Subcutaneous abdominal adipose tissue (tissue), 5 donors: Measurements from ENCODE around the gene SLC6A7.

Source experiments
- H3K27ac ChIP-seq: one replicate; pipeline ENCODE4 v1.7.0; 2013; ENCODE audit warnings: low read depth, mild to moderate bottlenecking, inconsistent platforms, low read length, moderate library complexity
- H3K27me3 ChIP-seq, 5 donors: one replicate each; pipeline ENCODE4 v1.7.0; 2013; ENCODE audit warnings: low read length in 5 of 5, inconsistent platforms in 1 of 5; ENCODE audit not compliant: control insufficient read depth in 5 of 5, insufficient read depth in 4 of 5
- H3K36me3 ChIP-seq, 5 donors: one replicate each; pipeline ENCODE4 v1.7.0; 2013; ENCODE audit warnings: low read length in 5 of 5; ENCODE audit not compliant: control insufficient read depth in 5 of 5, insufficient read depth in 5 of 5
- H3K4me1 ChIP-seq, 5 donors: one replicate each; pipeline ENCODE4 v1.7.0; 2013; ENCODE audit warnings: low read length in 5 of 5, mild to moderate bottlenecking in 3 of 5, moderate library complexity in 1 of 5; ENCODE audit not compliant: control insufficient read depth in 5 of 5, insufficient read depth in 5 of 5
- H3K4me3 ChIP-seq, 5 donors: one replicate each; pipeline ENCODE4 v1.7.0; 2013; ENCODE audit warnings: low read length in 5 of 5, low read depth in 1 of 5
- H3K9ac ChIP-seq, 5 donors: one replicate each; pipeline ENCODE4 v1.7.0; 2013; ENCODE audit warnings: low read length in 5 of 5, mild to moderate bottlenecking in 4 of 5, moderate library complexity in 3 of 5
- H3K9me3 ChIP-seq, 5 donors: one replicate each; pipeline ENCODE4 v1.7.0; 2013; ENCODE audit warnings: low read length in 5 of 5; ENCODE audit not compliant: control insufficient read depth in 5 of 5
- donor health status: healthy.
- donor health status: healthy.
- donor health status: healthy.
- donor health status: healthy.
- donor health status: healthy.

The SLC6A7 gene

GRCh38 chr5:150236313-150236712 is 46.5 kb downstream of the SLC6A7 start:
- Histone ChIP-seq H3K9ac (no peak overlapping the region), H3K27ac (no peak overlapping the region), H3K9me3 (no peaks in the 10 kb centered on the region), H3K4me3 (no peak overlapping the region), H3K36me3 (no peaks in the 10 kb centered on the region), H3K27me3 (no peaks in the 10 kb centered on the region), H3K4me1 (peaks cover 0 to 8% (median 0%) of the 10 kb centered on the region in 5 donors)

GRCh38 chr5:150236981-150237754 is 47.3 kb downstream of the SLC6A7 start:
- Histone ChIP-seq H3K36me3 (no peaks in the 10 kb centered on the region), H3K4me1 (peaks cover 0 to 8% (median 0%) of the 10 kb centered on the region in 5 donors), H3K9me3 (no peaks in the 10 kb centered on the region), H3K9ac (no peak overlapping the region), H3K4me3 (no peak overlapping the region), H3K27me3 (no peaks in the 10 kb centered on the region), H3K27ac (no peak overlapping the region)

- no peaks in the 10 kb centered on the region for H3K9me3 ChIP-seq
- no peak overlapping the region for H3K4me3 ChIP-seq
- H3K9ac ChIP-seq = no peak overlapping the region
- H3K36me3 ChIP-seq = no peaks in the 10 kb centered on the region
- no peak overlapping the region for H3K27ac ChIP-seq
- H3K4me1 ChIP-seq = peaks cover 0 to 8% (median 0%) of the 10 kb centered on the region in 5 donors
- no peaks in the 10 kb centered on the region for H3K27me3 ChIP-seq
Observed at GRCh38 chr5:150238646-150239045, 48.8 kb downstream of the SLC6A7 start.

GRCh38 chr5:150239099-150239793 is 49.4 kb downstream of the SLC6A7 start:
- Histone ChIP-seq H3K27me3 (peaks cover 0 to under 1% (median 0%) of the 10 kb centered on the region in 5 donors), H3K27ac (no peak overlapping the region), H3K4me1 (peaks cover 0 to 4% (median 0%) of the 10 kb centered on the region in 5 donors), H3K9ac (no peak overlapping the region), H3K9me3 (no peaks in the 10 kb centered on the region), H3K4me3 (no peak overlapping the region), H3K36me3 (no peaks in the 10 kb centered on the region)

- H3K9me3 ChIP-seq = no peaks in the 10 kb centered on the region
- peaks cover 0 to 3% (median 0%) of the 10 kb centered on the region in 5 donors for H3K27me3 ChIP-seq
- H3K4me1 ChIP-seq = peaks cover 0 to 4% (median 0%) of the 10 kb centered on the region in 5 donors
- no peak overlapping the region for H3K27ac ChIP-seq
- H3K36me3 ChIP-seq = no peaks in the 10 kb centered on the region
- H3K4me3 ChIP-seq = no peak overlapping the region
- H3K9ac ChIP-seq = no peak overlapping the region
Observed at GRCh38 chr5:150239794-150240122, 49.9 kb downstream of the SLC6A7 start.

GRCh38 chr5:150241298-150242160 is 51.7 kb downstream of the SLC6A7 start:
- no peaks in the 10 kb centered on the region for H3K36me3 ChIP-seq
- no peak overlapping the region for H3K4me3 ChIP-seq
- peaks cover 0 to 8% (median 0%) of the 10 kb centered on the region in 5 donors for H3K4me1 ChIP-seq
- H3K9ac ChIP-seq = no peak overlapping the region
- H3K9me3 ChIP-seq = no peaks in the 10 kb centered on the region
- no peak overlapping the region for H3K27ac ChIP-seq
- peaks cover 0 to 5% (median 2%) of the 10 kb centered on the region in 5 donors for H3K27me3 ChIP-seq

GRCh38 chr5:150242251-150242894 is 52.5 kb downstream of the SLC6A7 start:
- no peaks in the 10 kb centered on the region for H3K36me3 ChIP-seq
- no peak overlapping the region for H3K9ac ChIP-seq
- peaks cover 0 to 8% (median 0%) of the 10 kb centered on the region in 5 donors for H3K4me1 ChIP-seq
- H3K27me3 ChIP-seq = peaks cover 0 to 5% (median 2%) of the 10 kb centered on the region in 5 donors
- no peak overlapping the region for H3K27ac ChIP-seq
- no peaks in the 10 kb centered on the region for H3K9me3 ChIP-seq
- no peak overlapping the region for H3K4me3 ChIP-seq

- H3K9ac ChIP-seq = no peak overlapping the region
- H3K9me3 ChIP-seq = no peaks in the 10 kb centered on the region
- H3K4me3 ChIP-seq = no peak overlapping the region
- H3K27ac ChIP-seq = no peak overlapping the region
- peaks cover 0 to 8% (median 0%) of the 10 kb centered on the region in 5 donors for H3K4me1 ChIP-seq
- no peaks in the 10 kb centered on the region for H3K36me3 ChIP-seq
- peaks cover 0 to 5% (median 2%) of the 10 kb centered on the region in 5 donors for H3K27me3 ChIP-seq
Observed at GRCh38 chr5:150243590-150243989, 53.7 kb downstream of the SLC6A7 start.

GRCh38 chr5:150244209-150244608 is 54.3 kb downstream of the SLC6A7 start:
- Histone ChIP-seq H3K36me3 (no peaks in the 10 kb centered on the region), H3K9ac (no peak overlapping the region), H3K27ac (no peak overlapping the region), H3K4me1 (peaks cover 0 to 8% (median 0%) of the 10 kb centered on the region in 5 donors), H3K4me3 (no peak overlapping the region), H3K9me3 (no peaks in the 10 kb centered on the region), H3K27me3 (peaks cover 0 to 5% (median 2%) of the 10 kb centered on the region in 5 donors)
